Measurements from ENCODE around the gene NR1H3.

Gene NR1H3

GRCh38 chr11:47244448-47245350 lies 13.1 kb upstream of the NR1H3 start:
- DNase-seq, result peak; percentile 95 to 97 (median 97)

GRCh38 chr11:47245611-47246357 lies 12.0 kb upstream of the NR1H3 start:
- DNase-seq, result peak in 1 of 3 donors; percentile 15

GRCh38 chr11:47247502-47247901 lies 10.3 kb upstream of the NR1H3 start:
- no peak for DNase-seq

- peak; percentile 46 to 50 (median 48) for DNase-seq
These were observed 9.5 kb upstream of the NR1H3 start for GRCh38 chr11:47248304-47248663.

- peak; percentile 90 to 94 (median 92) for DNase-seq
These were observed 9.0 kb upstream of the NR1H3 start, which contains the start of gene ACP2 for GRCh38 chr11:47248664-47249377. ACP2 (minus strand) TSS chr11:47248814; CDS start chr11:47248789, 25 bp downstream.

GRCh38 chr11:47249378-47249715 lies 8.4 kb upstream of the NR1H3 start:
- DNase-seq, result no peak

GRCh38 chr11:47251751-47252150 lies 6.0 kb upstream of the NR1H3 start:
- no peak for DNase-seq

GRCh38 chr11:47253660-47254059 lies 4.1 kb upstream of the NR1H3 start:
- no peak for DNase-seq

GRCh38 chr11:47254386-47254785 lies 3.4 kb upstream of the NR1H3 start:
- DNase-seq, result peak; percentile 93 to 97 (median 96)

GRCh38 chr11:47256374-47256773 lies 1.4 kb upstream of the NR1H3 start:
- DNase-seq, result no peak

GRCh38 chr11:47257177-47257516 lies 649 bp upstream of the NR1H3 start:
- DNase-seq, result no peak

- no peak for DNase-seq
These were observed 614 bp downstream of the NR1H3 start for GRCh38 chr11:47258317-47258902.

- DNase-seq, result peak; percentile 71 to 78 (median 74)
These were observed 1.6 kb downstream of the NR1H3 start for GRCh38 chr11:47259232-47259977.

GRCh38 chr11:47260366-47260765 lies 2.6 kb downstream of the NR1H3 start:
- DNase-seq, result no peak

- DNase-seq, result no peak
These were observed 3.5 kb downstream of the NR1H3 start for GRCh38 chr11:47261291-47261800.

- no peak for DNase-seq
These were observed 6.3 kb downstream of the NR1H3 start for GRCh38 chr11:47264119-47264518.

GRCh38 chr11:47264521-47264920 lies 6.7 kb downstream of the NR1H3 start:
- no peak for DNase-seq

- DNase-seq, result no peak
These were observed 10.1 kb downstream of the NR1H3 start for GRCh38 chr11:47267876-47268275.

- DNase-seq, result no peak
These were observed 10.7 kb downstream of the NR1H3 start for GRCh38 chr11:47268448-47269001.

GRCh38 chr11:47269002-47269828 lies 11.4 kb downstream of the NR1H3 start:
- peak; percentile 86 to 93 (median 87) for DNase-seq

- peak; percentile 85 to 94 (median 91) for DNase-seq
These were observed 12.1 kb downstream of the NR1H3 start, which contains the start of gene MADD for GRCh38 chr11:47269829-47270305. MADD (plus strand) TSS chr11:47270133.

All from suppressor macrophage treated with lipopolysaccharide for 1 hour (primary cell).